SIG-M5 treated with dmso at 0.1 percent for 504 hours (cell line): ENCODE results near the gene MAGEF1.

Experiments
- DNase-seq: peaks from one replicate; lab custom pipeline; 2025; ENCODE audit not compliant: unreplicated experiment; lab: John Stamatoyannopoulos, UW

The MAGEF1 gene

GRCh38 chr3:184672977-184673870 is 38.6 kb downstream of the MAGEF1 start:
- DNase-seq = no peak

- DNase-seq = no peak
These were observed 39.5 kb downstream of the MAGEF1 start for GRCh38 chr3:184672335-184672734.

- DNase-seq = no peak
These were observed 41.7 kb downstream of the MAGEF1 start for GRCh38 chr3:184670091-184670602.

- DNase-seq = no peak
These were observed 42.3 kb downstream of the MAGEF1 start for GRCh38 chr3:184669578-184669977.

- no peak for DNase-seq
These were observed 45.4 kb downstream of the MAGEF1 start for GRCh38 chr3:184666442-184666841.

- DNase-seq = no peak
These were observed 46.8 kb downstream of the MAGEF1 start for GRCh38 chr3:184665101-184665500.

GRCh38 chr3:184663756-184664155 is 48.1 kb downstream of the MAGEF1 start:
- no peak for DNase-seq

GRCh38 chr3:184663356-184663755 is 48.5 kb downstream of the MAGEF1 start:
- no peak for DNase-seq

- no peak for DNase-seq
These were observed 49.7 kb downstream of the MAGEF1 start for GRCh38 chr3:184662187-184662586.

GRCh38 chr3:184660931-184661330 is 50.9 kb downstream of the MAGEF1 start:
- DNase-seq = no peak
